HepG2 (cell line): ENCODE measurements around the gene FBXW4. TPM values are rescaled to one million over a fixed set of nuclear protein-coding genes. Genes with fewer than 3 reads are reported as not detected.

Experiments used
- GLMP ChIP-seq: sonication (generic); formaldehyde crosslinking; IDR thresholded peaks from 2 replicates; pipeline ENCODE4 v1.9.0; 2021; ENCODE audit warnings: missing genetic modification reagents, mild to moderate bottlenecking, borderline replicate concordance
- POLR2A ChIP-seq, 2 experiments: IDR thresholded peaks; 2 replicates each; pipeline ENCODE4 v1.6.1; 2011; ENCODE audit warnings: low read depth in 2 of 2, low read length in 2 of 2, mild to moderate bottlenecking in 1 of 2, moderate library complexity in 1 of 2; ENCODE audit not compliant: insufficient read depth in 1 of 2
- SOX6 ChIP-seq, 2 experiments: fragments of 450-650 bp in 1 of 2; sonication (generic) in 1 of 2; formaldehyde crosslinking in 1 of 2; IDR thresholded peaks; 2 replicates each; pipeline versions ENCODE4 v1.4.0 to v1.6.1; 2017 to 2020; ENCODE audit warnings: antibody characterized with exemption in 1 of 2, mild to moderate bottlenecking in 1 of 2, missing genetic modification reagents in 1 of 2
- SRSF9 ChIP-seq: fragments of 200-400 bp; formaldehyde crosslinking; IDR thresholded peaks from 2 replicates; pipeline ENCODE4 v1.6.1; 2018; ENCODE audit warnings: borderline replicate concordance, mild to moderate bottlenecking, low read depth, low read length; ENCODE audit not compliant: insufficient read depth, poor library complexity, severe bottlenecking
- TFDP1 ChIP-seq: IDR thresholded peaks from 2 replicates; pipeline ENCODE4 v1.6.1; 2016; ENCODE audit warnings: missing compliant biosample characterization, missing genetic modification reagents, borderline replicate concordance
- ZNF263 ChIP-seq: sonication (generic); formaldehyde crosslinking; IDR thresholded peaks from 2 replicates; pipeline ENCODE4 v1.4.0; 2020; ENCODE audit warnings: missing genetic modification reagents
- ZNF407 ChIP-seq: sonication (generic); formaldehyde crosslinking; IDR thresholded peaks from one replicate; pipeline ENCODE4 v1.5.1; 2020; ENCODE audit warnings: mild to moderate bottlenecking, missing genetic modification reagents; ENCODE audit errors: not compliant biosample characterization
- polyA plus RNA-seq, 8 experiments: library from polyadenylated mRNA; depleted of rRNA in 3 of 8; stranded (reverse) in 7 of 8; unstranded in 1 of 8; fragments of >200 nt; fragmentation: Illumina TruSeq in 4 of 8; extraction: Trizol in 4 of 8; gene quantifications; 2 replicates each; pipeline versions ENCODE4 v1.2.1 to v1.2.3, GENCODE V29; 2011 to 2016; ENCODE audit warnings: low read depth in 4 of 8, missing spikeins in 1 of 8, mixed read lengths in 1 of 8; ENCODE audit not compliant: insufficient read depth in 1 of 8
- total RNA-seq, 5 experiments: library from RNA; depleted of rRNA; stranded (reverse); fragments of >200 nt; fragmentation: Illumina TruSeq; extraction: Trizol; gene quantifications; 2 replicates each; pipeline ENCODE4 v1.2.3, GENCODE V29; 2016; ENCODE audit warnings: low read depth in 1 of 5

FBXW4 gene
- total and polyA plus RNA-seq, 2 of the 13 experiments (the other 11 are each of a cell fraction or from before 2014, with no cell fraction given) = 23.5 to 33.7 TPM

DNA sequence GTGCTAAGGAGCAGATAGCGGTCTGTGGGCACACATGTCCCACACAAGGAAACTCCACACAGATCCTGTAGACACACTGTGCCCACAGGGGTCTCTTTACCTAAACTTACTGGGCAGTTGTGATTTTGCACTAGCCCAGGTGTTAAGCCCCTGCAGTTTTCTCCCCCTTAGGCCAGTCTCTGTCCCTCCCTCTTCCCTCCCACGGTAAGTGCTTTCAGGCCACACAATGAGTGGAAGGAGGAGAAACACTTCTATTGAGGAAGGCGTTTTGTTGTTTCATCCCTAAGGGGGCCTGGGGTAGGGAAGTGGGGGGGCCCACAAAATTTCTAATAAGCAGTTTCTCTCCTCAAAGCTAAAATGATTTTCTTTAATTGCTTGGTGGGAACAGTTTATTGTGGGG, 51.4 kb downstream of the FBXW4 start (continued):
- TF ChIP-seq GLMP (CRISPR knock-in tag) = no peak
- no peak for TF ChIP-seq TFDP1 (CRISPR knock-in tag)
- TF ChIP-seq SRSF9 = no peak
- TF ChIP-seq ZNF263 (CRISPR knock-in tag) = no peak
- TF ChIP-seq ZNF407 (CRISPR knock-in tag) = no peak
- TF ChIP-seq POLR2A (IDR thresholded peaks at IDR 0.05; ENCODE audit: insufficient read depth in 1 of 2, low read depth in 2 of 2, low read length in 2 of 2) = no peak
- TF ChIP-seq SOX6 (IDR thresholded peaks at IDR 0.05) = no peak
- no peak for TF ChIP-seq SOX6 (CRISPR knock-in tag; IDR thresholded peaks at IDR 0.05)
